Transverse colon (tissue), 4 donors: ENCODE results near the gene DLG2. TPM values are rescaled to one million over a fixed set of nuclear protein-coding genes. Genes with fewer than 3 reads are reported as not detected.

ENCODE experiments used
- DNase-seq: peaks from one replicate; pipeline ENCODE4 v3.0.0-alpha.2; 2019
- H3K27ac ChIP-seq, 4 donors: fragments of 200-600 bp; sonication (generic); 2 replicates each; pipeline ENCODE4 v1.5.1; 2016 to 2018; ENCODE audit warnings: inconsistent platforms in 4 of 4
- H3K27me3 ChIP-seq: fragments of 200-600 bp; sonication (generic); 2 replicates; pipeline ENCODE4 v1.5.1; 2017; ENCODE audit warnings: inconsistent platforms
- H3K36me3 ChIP-seq, 4 donors: fragments of 200-600 bp; sonication (generic); 2 replicates each; pipeline ENCODE4 v1.5.1; 2017 to 2019; ENCODE audit warnings: inconsistent platforms in 4 of 4
- H3K4me1 ChIP-seq, 4 donors: fragments of 200-600 bp; sonication (generic); 2 replicates each; pipeline ENCODE4 v1.5.1; 2017 to 2020; ENCODE audit warnings: inconsistent platforms in 4 of 4
- H3K4me3 ChIP-seq, 4 donors: fragments of 200-600 bp; sonication (generic); 1 replicate in 1 of 4; 2 replicates in 3 of 4; pipeline versions ENCODE4 v1.5.1 to v1.6.1; 2017 to 2019; ENCODE audit warnings: inconsistent platforms in 4 of 4
- H3K9me3 ChIP-seq, 2 donors: fragments of 200-600 bp; sonication (generic); 2 replicates each; pipeline ENCODE4 v1.5.1; 2017 to 2019; ENCODE audit warnings: inconsistent platforms in 2 of 2
- EP300 ChIP-seq: sonication (generic); formaldehyde crosslinking; IDR thresholded peaks from one replicate; pipeline ENCODE4 v1.6.1; 2017; ENCODE audit warnings: antibody characterized with exemption, low read depth
- POLR2A ChIP-seq: fragments of 450-650 bp; IDR thresholded peaks from one replicate; pipeline ENCODE4 v1.6.1; 2016; ENCODE audit warnings: antibody characterized with exemption, mild to moderate bottlenecking, moderate library complexity
- POLR2AphosphoS5 ChIP-seq, 3 donors: sonication (generic); formaldehyde crosslinking; IDR thresholded peaks; one replicate each; pipeline ENCODE4 v1.6.1; 2016; ENCODE audit warnings: antibody characterized with exemption in 3 of 3
- WGBS, 2 donors: methylation state at CpG; one replicate each; pipeline ENCODE4 v1.1.5; 2018; ENCODE audit warnings: low coverage in 1 of 2; 5-methylcytosine and 5-hydroxymethylcytosine counted together
- in situ Hi-C, 4 donors: fragments of 200-750 bp; cut with MboI; loops; one replicate each; pipeline versions ENCODE4 v1.15.0 to v1.15.1; 2017; ENCODE audit warnings: low sequenced_read_pairs in 3 of 4, low pct_ligation_motif_present in 1 of 4, low pct_unique_long_range_greater_than_20kb in 1 of 4
- intact Hi-C: fragments of 100-400 bp; cut with DNase I; formaldehyde crosslinking; loops from one replicate; pipeline ENCODE4 v1.15.1; 2023; ENCODE audit warnings: low total_unique reads
- total RNA-seq, 4 donors: library from RNA; depleted of rRNA; stranded (reverse); fragments of >200 nt; gene quantifications; one replicate each; pipeline ENCODE4 v1.1.0, GENCODE V29; 2016
- TF ChIP-seq, protein P1 (sequence below), 5 experiments: fragments of 200-600 bp in 3 of 5; fragments of 450-650 bp in 2 of 5; sonication (generic) in 3 of 5; IDR thresholded peaks; 1 replicate in 2 of 5; 2 replicates in 3 of 5; pipeline ENCODE4 v1.5.1; 2016 to 2017; ENCODE audit warnings: antibody characterized with exemption in 5 of 5, inconsistent platforms in 3 of 5, mild to moderate bottlenecking in 2 of 5, moderate library complexity in 1 of 5

The DLG2 gene
- total RNA-seq, 4 donors from 2014 or later: 1.9 to 28.3 (median 3.7) TPM

DNA sequence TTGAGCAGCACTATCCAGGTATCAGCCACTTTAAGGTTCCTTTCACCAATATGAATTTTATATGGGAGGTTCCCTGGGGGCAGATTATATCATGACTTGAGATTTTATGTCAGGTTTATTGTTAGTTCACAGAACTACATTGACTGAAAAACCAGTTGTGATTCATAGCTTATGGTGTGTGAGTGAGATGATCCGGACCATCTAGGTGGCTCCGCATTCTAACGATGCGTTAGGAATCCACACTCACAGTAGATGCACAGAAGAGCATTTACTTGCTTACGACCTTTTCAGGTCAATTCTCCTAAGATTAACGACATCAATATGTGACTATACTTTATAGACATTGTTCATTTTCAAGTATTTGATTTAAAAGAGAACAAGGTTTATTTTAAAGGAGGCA, 1356.7 kb downstream of the DLG2 start:
- H3K4me3 ChIP-seq: no peak overlapping the region
- WGBS, 2 donors: 75 to 89% methylated on average over 6 of the region's 6 CpGs
- in situ Hi-C loops: no loop called here

DNA sequence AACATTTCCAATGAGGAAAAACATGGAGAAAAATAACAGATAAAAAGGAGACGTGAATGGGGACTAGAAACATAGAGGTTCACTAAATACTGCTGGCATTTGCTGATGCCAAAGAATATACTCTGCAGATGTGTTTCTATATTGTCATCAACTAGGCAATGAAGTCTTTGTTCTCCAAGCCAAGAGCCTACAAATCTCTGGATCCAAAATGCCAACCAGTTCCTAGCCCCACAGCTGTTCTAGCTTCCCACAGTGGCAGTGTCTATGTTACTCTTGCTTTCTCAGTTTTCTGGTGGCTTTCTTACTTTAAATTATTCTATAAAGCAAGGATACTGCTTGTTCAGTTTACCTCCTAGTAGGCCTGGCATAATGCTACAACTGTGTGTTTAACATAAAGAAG, 1363.1 kb downstream of the DLG2 start:
- Histone ChIP-seq H3K36me3 (no peaks in the 10 kb centered on the region), H3K4me3 (no peak overlapping the region), H3K9me3 (no peaks in the 10 kb centered on the region), H3K27ac (no peak overlapping the region), H3K27me3 (no peaks in the 10 kb centered on the region), H3K4me1 (no peaks in the 10 kb centered on the region)
- DNase-seq: no peak
- TF ChIP-seq EP300: no peak
- in situ Hi-C loops (no loop called here), intact Hi-C loops (no loop called here)
- WGBS, 2 donors: 36 to 47% methylated on average over 1 of the region's 1 CpG

More for the DNA sequence above, 1356.7 kb downstream of the DLG2 start:
- TF ChIP-seq EP300: no peak
- TF ChIP-seq, protein P1, sequence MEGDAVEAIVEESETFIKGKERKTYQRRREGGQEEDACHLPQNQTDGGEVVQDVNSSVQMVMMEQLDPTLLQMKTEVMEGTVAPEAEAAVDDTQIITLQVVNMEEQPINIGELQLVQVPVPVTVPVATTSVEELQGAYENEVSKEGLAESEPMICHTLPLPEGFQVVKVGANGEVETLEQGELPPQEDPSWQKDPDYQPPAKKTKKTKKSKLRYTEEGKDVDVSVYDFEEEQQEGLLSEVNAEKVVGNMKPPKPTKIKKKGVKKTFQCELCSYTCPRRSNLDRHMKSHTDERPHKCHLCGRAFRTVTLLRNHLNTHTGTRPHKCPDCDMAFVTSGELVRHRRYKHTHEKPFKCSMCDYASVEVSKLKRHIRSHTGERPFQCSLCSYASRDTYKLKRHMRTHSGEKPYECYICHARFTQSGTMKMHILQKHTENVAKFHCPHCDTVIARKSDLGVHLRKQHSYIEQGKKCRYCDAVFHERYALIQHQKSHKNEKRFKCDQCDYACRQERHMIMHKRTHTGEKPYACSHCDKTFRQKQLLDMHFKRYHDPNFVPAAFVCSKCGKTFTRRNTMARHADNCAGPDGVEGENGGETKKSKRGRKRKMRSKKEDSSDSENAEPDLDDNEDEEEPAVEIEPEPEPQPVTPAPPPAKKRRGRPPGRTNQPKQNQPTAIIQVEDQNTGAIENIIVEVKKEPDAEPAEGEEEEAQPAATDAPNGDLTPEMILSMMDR (IDR thresholded peaks at IDR 0.05): no peak
- TF ChIP-seq POLR2AphosphoS5 (IDR thresholded peaks at IDR 0.05): no peak
- TF ChIP-seq POLR2A: no peak
- intact Hi-C loops: no loop called here
- no peak overlapping the region for H3K27ac ChIP-seq
- H3K4me1 ChIP-seq: no peaks in the 10 kb centered on the region
- no peaks in the 10 kb centered on the region for H3K36me3 ChIP-seq
- H3K9me3 ChIP-seq: no peaks in the 10 kb centered on the region
- no peaks in the 10 kb centered on the region for H3K27me3 ChIP-seq
- DNase-seq: no peak

DNA sequence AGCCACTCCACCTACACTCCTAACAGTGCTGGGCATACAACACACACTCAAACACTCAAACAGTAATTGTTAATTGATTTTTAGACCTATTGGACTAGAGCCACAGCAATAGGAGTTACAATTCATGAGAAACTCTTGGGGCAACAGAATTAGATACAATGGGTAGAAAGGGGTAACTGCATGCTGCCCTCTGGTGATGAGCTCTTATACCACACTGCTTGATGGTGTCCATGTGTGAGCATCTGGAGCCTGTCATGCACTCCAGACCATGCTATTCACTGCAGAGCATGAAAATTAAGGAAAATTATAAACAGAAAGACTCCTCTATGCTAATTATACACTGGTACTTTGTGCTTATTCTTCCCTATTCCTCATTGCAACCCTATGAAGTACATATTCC, 1365.4 kb downstream of the DLG2 start:
- in situ Hi-C loops (no loop called here), intact Hi-C loops (no loop called here)
- no peaks in the 10 kb centered on the region for H3K9me3 ChIP-seq
- no peaks in the 10 kb centered on the region for H3K4me1 ChIP-seq
- H3K36me3 ChIP-seq: no peaks in the 10 kb centered on the region
- H3K27me3 ChIP-seq: no peaks in the 10 kb centered on the region
- no peak overlapping the region for H3K4me3 ChIP-seq
- DNase-seq: no peak
- TF ChIP-seq POLR2AphosphoS5 (IDR thresholded peaks at IDR 0.05) (no peak), POLR2A (no peak), EP300 (no peak)
- TF ChIP-seq, protein P1 (IDR thresholded peaks at IDR 0.05): no peak
- no peak overlapping the region for H3K27ac ChIP-seq

DNA sequence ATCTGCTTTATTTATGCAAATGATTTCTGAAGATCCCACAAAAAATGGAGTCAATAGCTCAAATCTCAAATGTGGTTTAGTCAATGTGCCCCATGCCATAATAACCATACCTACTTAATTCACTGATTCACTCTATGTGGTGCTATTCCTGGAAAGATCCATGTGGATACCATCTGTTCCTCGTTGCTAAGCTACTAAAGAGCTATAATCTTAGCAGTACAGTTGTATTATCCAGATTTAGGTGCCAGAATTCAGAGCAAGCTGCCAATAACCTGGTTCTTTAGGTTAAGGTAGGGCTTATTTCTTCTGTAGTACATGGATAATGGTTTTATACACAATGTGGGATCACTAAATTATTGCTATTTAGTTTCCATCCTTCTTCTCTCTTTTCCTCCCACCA, 1366.3 kb downstream of the DLG2 start:
- Histone ChIP-seq H3K27ac (no peak overlapping the region), H3K36me3 (no peaks in the 10 kb centered on the region), H3K4me1 (no peaks in the 10 kb centered on the region), H3K4me3 (no peak overlapping the region), H3K27me3 (no peaks in the 10 kb centered on the region), H3K9me3 (no peaks in the 10 kb centered on the region)
- TF ChIP-seq, protein P1 (IDR thresholded peaks at IDR 0.05): no peak
- intact Hi-C loops (no loop called here), in situ Hi-C loops (no loop called here)
- no peak for DNase-seq
- WGBS, 2 donors: 29 to 33% methylated on average over 1 of the region's 1 CpG

DNA sequence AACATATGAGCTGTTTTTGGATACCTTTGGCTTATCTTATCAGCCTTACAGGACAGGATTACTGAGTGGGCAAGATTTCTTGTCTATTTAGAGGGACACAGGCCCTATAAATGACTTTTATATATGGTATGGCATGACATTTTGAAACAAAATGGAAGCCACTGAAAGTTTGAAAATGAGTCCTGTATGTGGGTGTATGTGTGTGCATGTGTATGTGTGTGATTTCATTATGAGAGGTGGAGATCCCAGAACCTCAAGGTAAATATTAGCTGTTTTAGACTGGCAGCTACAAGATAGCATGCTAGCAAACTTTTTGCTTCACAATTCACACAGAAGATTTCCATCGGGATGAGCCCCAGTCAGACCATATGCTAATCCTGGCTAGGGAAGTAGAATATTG, 1370.5 kb downstream of the DLG2 start:
- in situ Hi-C loops: no loop called here
- DNase-seq: no peak
- Histone ChIP-seq H3K4me1 (no peaks in the 10 kb centered on the region), H3K27ac (no peak overlapping the region), H3K9me3 (no peaks in the 10 kb centered on the region), H3K4me3 (no peak overlapping the region), H3K27me3 (no peaks in the 10 kb centered on the region), H3K36me3 (no peaks in the 10 kb centered on the region)
- intact Hi-C loops: no loop called here
- 80 to 83% methylated on average over 1 of the region's 1 CpG for WGBS, 2 donors
- no peak for TF ChIP-seq POLR2AphosphoS5 (IDR thresholded peaks at IDR 0.05)
- no peak for TF ChIP-seq EP300
- TF ChIP-seq POLR2A: no peak
- TF ChIP-seq, protein P1 (IDR thresholded peaks at IDR 0.05): no peak
